ENCODE data around the gene NPHS2.

The NPHS2 gene

DNA sequence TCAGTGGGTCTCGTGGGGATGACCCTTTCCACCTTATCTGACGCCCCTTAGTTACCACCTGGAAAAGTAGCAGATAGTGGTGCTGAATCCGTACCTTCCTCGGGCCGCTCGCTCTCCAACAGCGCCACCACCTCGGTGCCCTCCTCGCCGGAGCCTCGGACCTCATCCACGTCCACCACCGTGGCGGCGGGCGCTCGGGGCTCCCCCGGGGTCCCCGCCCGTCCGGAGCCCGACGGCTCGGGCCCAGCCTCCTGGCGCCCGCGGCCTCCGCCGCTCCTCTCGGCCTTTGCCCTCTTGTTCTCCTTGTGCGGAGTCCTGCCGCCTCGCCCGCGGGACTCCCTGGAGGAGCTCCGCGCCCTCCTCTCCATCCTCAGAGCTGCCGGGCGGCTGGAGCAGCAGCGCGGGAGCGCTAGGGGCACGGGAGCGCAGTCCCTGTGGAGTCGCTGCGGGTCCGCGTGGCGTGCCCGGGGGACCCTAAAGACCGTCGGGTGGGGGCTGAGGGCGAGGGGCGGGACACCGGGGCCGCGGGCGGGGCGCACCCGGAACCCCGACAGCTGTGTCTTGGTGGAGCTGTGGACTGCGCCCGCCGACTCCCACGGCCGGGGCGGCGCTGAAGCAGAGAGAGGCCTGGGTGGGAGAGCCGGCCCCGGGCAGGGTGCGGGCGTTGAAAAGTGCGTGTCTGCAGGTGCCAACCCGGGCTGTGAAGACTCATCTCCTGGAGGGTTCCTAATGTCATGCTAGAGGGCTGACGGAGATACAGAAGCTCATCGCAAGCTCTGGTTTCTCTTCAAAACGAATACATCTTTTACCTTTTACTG lies at the start of gene NPHS2:
TSS of gene NPHS2 (minus strand) at position 452 of the 818 bp plus-strand sequence. CDS start at position 368, 84 bp downstream.
- no peak for DNase-seq

DNA sequence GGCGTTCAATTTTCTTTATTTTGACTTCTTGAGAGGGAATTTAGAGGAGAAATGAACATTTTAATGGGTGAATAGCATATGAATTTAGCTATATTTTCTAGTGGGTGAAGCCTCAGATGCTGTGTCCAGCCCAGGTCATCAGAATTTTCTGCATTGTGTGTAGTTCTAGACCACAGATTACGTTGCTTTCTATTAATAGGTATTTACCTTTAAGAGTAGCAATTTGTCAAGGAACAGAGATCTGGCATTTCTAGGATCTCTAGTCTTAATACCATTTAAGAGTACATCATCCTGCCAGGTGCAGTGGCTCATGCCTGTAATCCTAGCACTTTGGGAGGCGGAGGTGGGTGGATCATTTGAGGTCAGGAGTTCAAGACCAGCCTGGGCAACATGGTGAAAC lies 36.6 kb upstream of the NPHS2 start:
- no peak for DNase-seq

DNA sequence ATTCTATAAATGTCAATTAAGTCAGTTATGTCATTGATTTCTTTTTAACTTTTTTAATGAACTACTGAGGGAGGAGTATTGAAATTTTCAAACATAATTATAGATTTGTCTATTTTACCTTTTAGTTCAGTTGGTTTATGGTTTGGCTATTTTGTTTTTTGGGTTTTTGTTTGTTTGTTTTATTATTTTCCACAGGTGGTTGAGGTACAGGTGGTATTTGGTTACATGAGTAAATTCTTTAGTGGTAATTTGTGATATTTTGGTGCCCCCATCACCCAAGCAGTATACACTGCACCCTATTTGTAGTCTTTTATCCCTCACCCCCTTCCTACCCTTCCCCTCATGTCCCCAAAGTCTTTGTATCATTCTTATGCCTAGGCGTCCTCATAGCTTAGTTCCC lies 25.3 kb upstream of the NPHS2 start:
- DNase-seq = no peak

- peak; percentile 55 for DNase-seq
Measured at GRCh38 chr1:179599623-179600249, 24.0 kb upstream of the NPHS2 start.

GRCh38 chr1:179598631-179599030 lies 22.9 kb upstream of the NPHS2 start:
- DNase-seq = no peak

DNA sequence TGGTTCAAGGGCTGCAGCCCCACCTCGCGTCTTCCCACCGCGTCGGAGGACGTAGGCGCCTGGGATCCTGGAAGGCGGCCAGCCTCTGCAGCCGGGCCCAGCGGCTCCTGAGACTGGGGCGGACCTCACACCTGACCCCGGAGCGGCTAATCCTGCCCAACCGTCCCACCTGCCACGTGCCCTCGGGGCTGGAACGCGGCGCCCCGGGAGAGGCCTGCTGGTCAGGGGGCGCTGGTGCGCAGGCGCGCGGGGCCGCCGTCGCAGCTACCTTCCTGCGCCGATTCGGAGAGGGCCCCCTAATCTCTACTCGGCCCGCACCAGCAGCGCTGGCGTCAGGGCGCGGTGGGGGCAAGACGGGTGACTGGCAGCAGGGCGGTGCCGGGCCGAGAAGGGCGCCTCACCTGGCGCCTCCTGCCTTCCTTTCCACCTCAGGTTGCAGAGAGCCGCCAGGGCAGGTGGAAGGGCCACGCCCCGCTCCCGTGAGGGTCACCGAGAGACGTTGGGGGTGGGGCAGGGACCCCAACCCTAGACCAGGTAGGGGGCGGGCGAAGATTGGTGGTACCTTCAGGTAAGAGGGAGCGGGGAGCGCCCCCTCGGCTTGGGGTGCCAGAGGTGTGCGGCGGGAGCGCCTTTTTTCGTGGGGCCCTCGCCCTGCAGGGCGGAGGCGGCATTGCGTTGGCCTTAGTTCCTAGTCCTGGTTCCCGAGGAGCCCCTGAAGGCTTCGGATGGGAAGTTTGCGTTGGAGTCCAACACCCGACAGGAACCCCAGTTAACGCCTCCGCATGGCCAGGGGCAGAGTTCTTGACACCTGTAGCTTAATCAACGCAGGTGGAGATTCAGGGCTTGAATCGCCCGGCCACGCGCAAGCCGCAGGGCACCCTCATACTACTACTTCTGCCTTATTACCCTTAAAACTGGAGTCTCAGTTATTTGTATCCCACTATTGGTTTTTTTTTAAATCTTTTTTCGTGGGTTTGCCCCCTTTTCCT lies 16.1 kb upstream of the NPHS2 start, which contains the start of gene TDRD5:
TSS of gene TDRD5 (plus strand) at position 241 of the 989 bp plus-strand sequence. CDS start 784 bp downstream, outside the sequence.
- DNase-seq = no peak

- no peak for DNase-seq
Measured at GRCh38 chr1:179591253-179591591, 15.5 kb upstream of the NPHS2 start.

DNA sequence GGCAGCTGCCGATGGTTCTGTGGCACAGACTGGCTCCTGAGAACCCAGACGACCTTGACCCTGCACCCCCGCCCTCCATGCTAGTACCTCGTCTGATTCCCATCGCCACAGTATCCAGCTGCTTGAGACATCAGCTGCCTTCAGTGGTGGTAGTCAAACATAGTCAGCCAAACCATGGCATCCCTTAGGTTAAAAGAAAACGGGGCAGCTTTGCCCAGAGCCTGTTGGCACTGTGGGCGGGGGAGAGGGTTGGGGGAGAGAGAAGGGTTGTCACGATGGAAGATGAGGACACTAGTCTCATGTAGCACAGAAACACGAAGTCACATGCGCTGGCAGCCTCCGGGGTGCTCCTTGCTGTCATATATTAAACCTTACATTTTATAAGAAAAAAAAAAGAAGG lies 14.9 kb upstream of the NPHS2 start:
- no peak for DNase-seq

DNA sequence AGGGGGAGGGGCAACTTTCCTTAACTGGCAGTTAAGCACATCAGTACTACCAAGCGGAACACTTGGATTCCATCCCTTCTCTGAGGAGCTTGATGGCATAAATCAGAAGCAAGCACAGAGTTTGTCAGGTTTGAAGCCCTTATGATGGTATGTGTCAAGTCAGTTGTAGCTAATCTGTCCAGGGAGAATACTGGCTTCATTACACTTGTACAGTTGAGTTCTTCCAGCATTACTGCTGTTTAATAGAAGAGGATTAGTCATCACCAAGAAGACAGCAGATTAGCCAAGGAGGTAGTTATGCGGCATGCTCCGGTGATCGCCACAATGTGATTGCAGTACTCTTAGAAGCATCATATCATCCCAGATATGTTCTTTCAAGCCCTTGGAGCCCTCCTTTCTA lies 13.8 kb upstream of the NPHS2 start:
- DNase-seq = no peak

DNA sequence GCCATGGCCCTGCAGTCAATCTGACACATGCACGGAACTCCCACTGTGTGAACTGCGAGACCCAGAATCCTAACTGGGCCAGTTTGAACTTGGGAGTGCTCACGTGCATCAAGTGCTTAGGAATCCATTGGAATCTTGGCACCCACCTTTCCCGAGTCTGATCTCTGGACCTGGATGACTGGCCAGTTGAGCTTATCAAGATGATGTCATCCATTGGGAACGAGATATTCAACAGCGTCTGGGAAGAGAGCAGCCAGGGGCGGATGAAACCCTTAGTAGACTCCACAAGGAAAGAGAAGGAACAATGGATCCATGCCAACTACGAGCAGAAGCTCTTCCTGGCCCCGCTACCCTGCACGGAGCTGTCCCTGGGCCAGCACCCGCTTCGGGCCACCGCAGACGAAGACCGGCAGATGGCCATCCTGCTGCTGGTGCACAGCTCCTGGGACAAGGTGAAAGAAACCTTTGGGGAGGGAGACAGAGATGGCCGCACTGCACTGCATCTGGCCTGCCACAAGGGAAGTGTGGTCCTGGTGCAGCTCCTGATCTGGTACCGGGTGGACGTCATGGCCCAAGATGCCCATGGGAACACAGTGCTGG lies 12.8 kb upstream of the NPHS2 start:
- DNase-seq = no peak

- no peak for DNase-seq
Measured at GRCh38 chr1:179587336-179587735, 11.6 kb upstream of the NPHS2 start.

GRCh38 chr1:179586107-179586823 lies 10.5 kb upstream of the NPHS2 start:
- DNase-seq = peak; percentile 73 to 80

DNA sequence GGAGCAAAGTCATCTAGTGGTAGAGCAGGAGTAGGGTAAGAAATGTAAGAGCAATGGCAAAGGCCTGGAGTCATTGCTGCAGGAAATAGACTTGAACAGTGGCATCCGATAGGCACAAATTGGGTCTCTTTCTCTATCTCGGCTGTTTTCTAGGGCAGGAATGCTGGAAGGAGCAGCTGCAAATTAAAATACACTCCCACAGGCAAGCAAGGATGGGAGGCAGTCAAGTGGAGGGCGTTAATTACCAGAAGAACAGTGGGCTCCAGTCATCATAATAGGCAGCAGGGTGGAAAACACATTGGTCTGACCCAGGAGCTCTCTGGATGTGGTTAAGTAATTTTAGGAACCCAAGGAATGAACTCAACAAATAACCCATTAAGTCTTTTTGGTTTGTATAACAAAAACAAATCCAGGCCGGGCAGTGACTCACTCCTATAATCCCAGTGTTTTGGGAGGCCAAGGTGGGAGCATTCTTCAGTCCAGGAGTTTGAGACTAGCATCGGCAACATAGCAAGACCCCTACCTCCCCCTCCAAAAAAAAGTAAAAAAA lies 8.1 kb upstream of the NPHS2 start:
- no peak for DNase-seq

- no peak for DNase-seq
Measured at GRCh38 chr1:179576509-179576908, 761 bp upstream of the NPHS2 start.

GRCh38 chr1:179558078-179558477 lies 17.7 kb downstream of the NPHS2 start:
- DNase-seq = no peak

- DNase-seq = no peak
Measured at GRCh38 chr1:179554427-179554826, 21.3 kb downstream of the NPHS2 start.

DNA sequence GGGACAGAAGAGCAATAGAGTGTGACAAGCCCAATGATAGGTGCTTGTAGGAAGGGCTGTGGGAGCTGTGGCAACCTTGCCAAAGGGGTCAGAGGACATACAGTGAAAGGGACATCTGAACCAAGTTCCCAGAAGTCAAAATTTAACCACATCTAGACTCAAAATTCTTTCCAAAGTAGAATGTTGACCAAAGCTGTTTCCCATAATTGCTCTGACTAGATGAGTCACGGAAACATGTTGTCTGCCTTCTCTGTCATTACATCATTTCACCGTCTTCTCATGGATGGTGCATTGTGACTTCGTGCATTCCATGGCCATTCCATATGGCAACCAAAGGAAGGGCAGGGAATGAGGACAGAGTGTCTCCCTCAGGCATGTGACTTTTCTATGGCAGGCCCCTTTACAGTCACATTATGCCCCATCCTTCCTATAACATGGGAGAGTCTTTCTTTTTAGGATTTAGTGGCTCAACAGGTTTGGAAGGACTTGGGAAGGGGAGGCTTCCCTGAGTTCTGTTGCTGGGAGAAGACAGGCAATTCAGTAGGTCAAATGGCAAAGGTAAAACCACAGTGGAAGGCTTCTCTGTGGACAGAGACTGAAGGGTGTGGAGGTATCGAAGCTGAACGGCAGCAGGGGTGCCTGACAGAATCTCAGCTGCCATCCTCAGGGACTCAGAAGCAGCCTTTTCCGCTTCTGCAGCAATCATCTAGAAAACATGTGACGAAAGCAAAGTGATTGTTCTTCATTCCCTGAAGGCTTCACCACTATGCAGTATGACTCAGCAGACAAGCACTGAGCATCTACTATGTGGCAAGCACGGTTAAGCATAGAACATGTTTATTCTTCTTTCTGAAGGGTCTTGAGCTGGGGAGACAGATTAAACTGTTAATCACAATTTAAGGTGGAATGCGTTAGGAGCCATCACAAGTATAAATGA lies 24.7 kb downstream of the NPHS2 start:
- no peak for DNase-seq

- no peak for DNase-seq
Measured at GRCh38 chr1:179549368-179549700, 26.4 kb downstream of the NPHS2 start.

DNA sequence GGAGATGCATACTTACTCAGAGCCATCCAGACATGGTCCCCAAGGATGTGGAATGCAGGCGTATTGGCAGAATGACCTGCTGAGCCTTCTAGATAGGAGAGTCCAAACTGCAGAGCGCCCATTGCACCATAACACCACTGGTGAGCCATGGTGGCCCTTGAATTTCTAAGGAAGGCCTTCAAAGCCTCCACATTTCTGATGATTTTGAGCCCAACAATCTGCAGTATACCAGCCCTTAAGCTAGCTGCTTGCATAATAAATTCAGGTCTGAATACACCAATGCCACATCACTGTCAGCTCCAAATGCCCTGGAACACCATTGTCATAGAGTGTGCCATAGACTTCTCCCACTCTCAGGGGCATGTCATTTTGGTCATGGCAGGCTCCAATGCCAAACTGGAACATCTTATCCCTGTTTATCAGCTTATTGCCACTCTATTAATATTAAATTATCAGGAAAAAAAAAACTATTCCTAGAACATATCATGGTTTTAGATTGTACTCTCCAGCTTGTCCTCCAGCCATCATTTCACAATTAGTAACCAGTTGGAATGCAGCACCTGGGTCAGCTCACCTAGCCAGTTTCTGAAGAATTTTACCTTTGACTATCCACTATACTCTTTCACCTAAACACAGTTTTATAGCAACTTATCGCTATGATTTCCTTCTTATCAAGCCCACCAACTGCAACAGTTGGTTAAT lies 26.9 kb downstream of the NPHS2 start:
- DNase-seq = no peak

- DNase-seq = no peak
Measured at GRCh38 chr1:179547021-179547535, 28.7 kb downstream of the NPHS2 start.
